GM12872 (cell line): ENCODE results near the gene PAQR6.

Source experiments
- TF ChIP-seq, protein P1 (sequence below): IDR thresholded peaks from 3 replicates; pipeline ENCODE4 v1.5.1; 2011; ENCODE audit warnings: low read depth, mild to moderate bottlenecking, low read length, moderate library complexity; ENCODE audit not compliant: insufficient read depth

The PAQR6 gene

DNA sequence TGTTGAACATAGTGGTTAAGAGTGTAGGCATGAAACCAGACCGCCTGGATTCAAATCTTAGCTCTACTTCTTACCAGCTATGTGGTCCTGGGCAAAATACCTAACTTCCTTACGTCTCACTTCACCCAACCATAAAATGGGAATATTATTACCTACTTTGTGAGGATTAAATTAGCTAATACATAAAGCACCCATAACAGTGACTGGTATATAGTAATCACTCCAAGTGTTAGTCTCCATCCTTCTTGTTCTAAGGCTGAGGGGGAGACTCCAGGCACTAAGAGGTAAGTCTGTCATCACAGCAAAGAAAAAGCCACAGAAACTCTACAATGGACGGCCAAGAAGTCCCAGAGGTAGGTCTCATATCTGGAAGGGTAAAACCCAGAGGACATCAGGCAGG, 32.0 kb upstream of the PAQR6 start:
- TF ChIP-seq, protein P1, sequence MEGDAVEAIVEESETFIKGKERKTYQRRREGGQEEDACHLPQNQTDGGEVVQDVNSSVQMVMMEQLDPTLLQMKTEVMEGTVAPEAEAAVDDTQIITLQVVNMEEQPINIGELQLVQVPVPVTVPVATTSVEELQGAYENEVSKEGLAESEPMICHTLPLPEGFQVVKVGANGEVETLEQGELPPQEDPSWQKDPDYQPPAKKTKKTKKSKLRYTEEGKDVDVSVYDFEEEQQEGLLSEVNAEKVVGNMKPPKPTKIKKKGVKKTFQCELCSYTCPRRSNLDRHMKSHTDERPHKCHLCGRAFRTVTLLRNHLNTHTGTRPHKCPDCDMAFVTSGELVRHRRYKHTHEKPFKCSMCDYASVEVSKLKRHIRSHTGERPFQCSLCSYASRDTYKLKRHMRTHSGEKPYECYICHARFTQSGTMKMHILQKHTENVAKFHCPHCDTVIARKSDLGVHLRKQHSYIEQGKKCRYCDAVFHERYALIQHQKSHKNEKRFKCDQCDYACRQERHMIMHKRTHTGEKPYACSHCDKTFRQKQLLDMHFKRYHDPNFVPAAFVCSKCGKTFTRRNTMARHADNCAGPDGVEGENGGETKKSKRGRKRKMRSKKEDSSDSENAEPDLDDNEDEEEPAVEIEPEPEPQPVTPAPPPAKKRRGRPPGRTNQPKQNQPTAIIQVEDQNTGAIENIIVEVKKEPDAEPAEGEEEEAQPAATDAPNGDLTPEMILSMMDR, result no peak

DNA sequence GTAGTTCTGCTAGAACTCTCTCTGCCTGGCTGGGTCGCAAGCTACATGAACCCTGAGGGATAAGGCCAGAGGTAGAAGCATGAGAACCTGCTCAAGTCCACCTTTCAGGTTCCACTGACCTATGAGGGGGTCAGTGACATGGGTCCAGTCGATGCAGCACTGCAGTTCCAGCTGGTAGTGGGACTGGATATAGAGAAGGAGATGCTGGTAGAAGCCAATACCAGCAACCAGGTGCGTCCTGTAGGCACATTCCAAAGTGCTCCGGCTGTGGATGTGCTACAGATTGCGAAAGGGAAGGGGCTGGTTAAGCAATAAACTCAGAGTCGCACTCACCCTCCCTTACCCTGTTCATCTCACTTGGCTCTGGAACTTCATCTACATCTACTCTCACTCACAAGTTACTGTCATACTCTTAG, 29.1 kb upstream of the PAQR6 start:
- TF ChIP-seq, protein P1, result no peak

DNA sequence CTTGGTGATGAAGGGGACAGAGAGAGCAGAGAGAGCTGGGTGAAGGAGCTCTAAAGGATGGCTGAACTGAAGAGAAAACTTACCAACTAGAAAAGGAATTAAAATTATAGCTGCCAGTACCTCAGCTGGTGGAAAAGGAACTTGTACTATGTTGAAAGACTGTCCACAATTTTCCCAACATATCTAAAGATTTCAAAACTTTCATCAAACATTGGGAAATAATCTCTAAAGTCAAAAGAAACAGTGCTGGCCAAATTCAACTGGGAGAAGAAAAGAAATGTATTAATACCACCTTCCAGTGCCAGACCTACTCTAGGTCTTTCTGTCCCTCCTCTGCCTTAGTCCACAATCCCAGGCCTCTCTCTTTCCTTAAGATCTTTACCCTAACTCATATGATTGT, 28.7 kb upstream of the PAQR6 start:
- TF ChIP-seq, protein P1, result no peak

DNA sequence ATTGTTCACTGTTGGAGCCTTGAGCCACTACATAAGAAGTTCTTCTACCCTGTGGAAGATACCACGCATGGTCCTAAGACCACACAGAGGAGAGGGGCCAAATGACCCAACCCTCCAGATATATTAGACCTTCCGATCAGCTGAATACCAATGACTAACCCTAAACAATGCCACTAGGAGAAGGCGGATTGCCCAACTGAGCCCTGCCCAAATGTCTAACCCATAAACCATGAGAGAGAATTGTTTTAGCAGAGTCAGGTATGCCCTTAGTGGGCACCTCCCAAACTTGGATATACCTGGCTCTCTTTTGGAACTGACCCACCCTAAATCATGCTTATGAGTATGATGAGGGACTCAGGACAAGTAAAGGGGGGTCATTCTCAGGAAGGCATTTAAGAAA, 22.5 kb upstream of the PAQR6 start:
- TF ChIP-seq, protein P1, result no peak

DNA sequence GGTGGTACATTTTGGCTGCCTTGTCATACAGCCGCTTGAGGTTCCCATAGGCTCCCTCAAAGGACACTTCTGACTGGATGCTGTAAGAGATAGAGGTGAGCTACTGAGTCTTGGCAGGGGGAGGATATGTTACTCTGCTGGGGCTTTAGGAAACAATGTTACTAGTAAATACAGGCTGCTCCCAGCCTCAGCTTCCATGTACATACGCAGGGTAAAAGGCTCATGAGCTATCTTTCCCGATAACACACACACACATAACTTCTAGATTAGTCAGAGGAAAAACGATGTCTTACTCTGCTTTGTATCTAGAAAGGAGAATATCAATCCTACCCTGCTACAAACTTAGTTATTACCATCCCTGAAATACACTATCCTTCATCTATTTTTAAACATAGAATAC, 20.5 kb upstream of the PAQR6 start:
- TF ChIP-seq, protein P1, result no peak

DNA sequence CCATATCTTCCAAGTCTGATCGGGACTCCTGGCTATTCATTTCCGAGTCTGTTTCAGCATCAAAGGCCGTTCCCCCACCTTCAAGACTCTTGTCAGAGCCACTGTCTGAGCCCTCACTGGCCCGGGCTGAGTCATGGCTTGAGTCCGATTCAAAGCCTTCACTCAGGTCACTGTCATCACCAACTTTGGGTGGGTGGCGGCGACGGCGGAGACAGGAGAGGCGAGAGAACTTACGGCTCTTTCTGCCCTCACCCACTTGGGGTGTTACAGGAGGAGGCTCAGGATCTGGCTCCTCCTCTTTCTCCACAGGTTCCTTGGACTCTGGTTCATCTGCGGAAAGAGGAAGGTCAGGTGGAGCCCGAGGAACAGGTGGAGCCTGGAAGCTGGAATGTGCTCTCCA, 18.2 kb upstream of the PAQR6 start:
- TF ChIP-seq, protein P1, result no peak

DNA sequence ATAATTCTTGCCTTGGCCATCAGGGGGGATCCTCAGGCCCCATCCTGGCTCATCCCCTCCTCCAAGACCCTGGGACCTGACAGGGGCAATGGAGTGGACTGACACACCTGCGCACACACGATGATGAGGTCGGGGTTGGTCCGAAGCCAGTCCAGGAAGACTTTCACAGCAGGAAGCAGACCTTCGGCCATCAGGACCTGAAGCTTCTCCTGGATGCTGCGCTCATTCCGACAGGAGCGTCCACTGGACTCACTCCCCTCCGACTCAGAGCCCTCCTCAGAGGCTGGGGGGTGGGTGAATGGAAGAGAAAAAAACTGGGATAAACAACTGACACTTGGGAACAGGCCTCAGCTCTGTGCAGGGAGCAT, 15.4 kb upstream of the PAQR6 start:
- TF ChIP-seq, protein P1, result no peak
